Skeletal muscle cell (primary cell): ENCODE data around the gene CHST15.

Experiments
- DNase-seq: peaks from one replicate; pipeline ENCODE4 v3.0.0-alpha.2; 2010; ENCODE audit warnings: low read depth
- H3K4me3 ChIP-seq: 2 replicates; pipeline ENCODE4 v1.5.1; 2011; ENCODE audit warnings: low read depth, mild to moderate bottlenecking, control low read depth, low read length, moderate library complexity

CHST15 gene

GRCh38 chr10:123962756-123963530, 130.5 kb downstream of the CHST15 start:
- H3K4me3 ChIP-seq: no peak overlapping the region
- no peak for DNase-seq

DNA sequence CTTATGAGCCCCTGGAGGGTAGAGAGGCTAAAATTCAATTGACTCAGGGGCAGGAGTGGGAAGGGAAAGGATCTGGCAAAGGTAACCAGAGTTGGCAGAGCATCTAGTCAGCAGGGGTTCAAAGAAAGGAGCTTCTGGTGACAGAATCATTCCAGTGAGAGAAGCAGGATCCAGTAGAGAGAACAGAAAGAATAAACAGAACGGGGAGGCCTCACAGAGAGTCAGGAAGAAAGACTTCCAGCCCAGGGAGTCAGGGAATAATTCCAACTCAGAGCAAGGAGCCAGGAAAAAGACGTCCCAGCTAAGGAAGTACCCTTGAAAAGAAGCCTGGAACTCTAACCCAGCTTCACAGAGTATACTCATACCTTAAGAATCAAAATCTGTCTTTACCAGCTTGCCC, 135.2 kb downstream of the CHST15 start:
- H3K4me3 ChIP-seq: no peak overlapping the region
- no peak for DNase-seq
